Activated CD8-positive, alpha-beta T cell treated with anti-CD3 and anti-CD28 coated beads for 36 hours (primary cell): ENCODE measurements around the gene HRH1. TPM values are rescaled to one million over a fixed set of nuclear protein-coding genes. Genes with fewer than 3 reads are reported as not detected.
"Not testable (repeated sequence)": the region's sequence is repeated elsewhere in the genome, so short reads cannot be mapped to it uniquely, and the experiment has no call there.

Source experiments
- ATAC-seq: fragments of 200-7000 bp; cut with Tn5 transposase; one replicate; pipeline ENCODE4 v1.10.0; 2021; ENCODE audit warnings: mild to moderate bottlenecking, moderate library complexity
- CTCF ChIA-PET: fragments of 350-600 bp; sonication (Branson Sonifier 250); formaldehyde crosslinking; loops from one replicate; lab custom pipeline; 2021; ENCODE audit warnings: antibody characterized with exemption; lab: Charles Lee
- POLR2A ChIA-PET: fragments of 350-600 bp; sonication (Branson Sonifier 250); formaldehyde crosslinking; loops from one replicate; lab custom pipeline; 2021; ENCODE audit warnings: antibody characterized with exemption; lab: Charles Lee
- DNase-seq: peaks from one replicate; pipeline ENCODE4 v3.0.0-alpha.2; 2020
- H3K27ac Mint-ChIP-seq: one replicate; pipeline ENCODE4 v1.8.0; 2021; ENCODE audit warnings: mild to moderate bottlenecking, mixed read lengths
- H3K27me3 Mint-ChIP-seq: one replicate; pipeline ENCODE4 v1.8.0; 2021; ENCODE audit warnings: mixed read lengths
- H3K36me3 Mint-ChIP-seq: one replicate; pipeline ENCODE4 v1.8.0; 2021; ENCODE audit warnings: low read depth, mixed read lengths
- H3K4me1 Mint-ChIP-seq: one replicate; pipeline ENCODE4 v1.8.0; 2021; ENCODE audit warnings: low read depth, mixed read lengths
- H3K4me3 Mint-ChIP-seq: one replicate; pipeline ENCODE4 v1.8.0; 2021; ENCODE audit warnings: mild to moderate bottlenecking, moderate library complexity, mixed read lengths
- H3K9me3 Mint-ChIP-seq: one replicate; pipeline ENCODE4 v1.8.0; 2021; ENCODE audit warnings: mixed read lengths
- CTCF ChIP-seq: fragments of 200-600 bp; IDR thresholded peaks from one replicate; pipeline ENCODE4 v1.8.0; 2022; ENCODE audit warnings: antibody characterized with exemption, mild to moderate bottlenecking
- intact Hi-C: fragments of 100-400 bp; cut with micrococcal nuclease; formaldehyde crosslinking; loops from one replicate; pipeline ENCODE4 v1.10.0; 2022
- total RNA-seq, 2 experiments: library from RNA; stranded (reverse); gene quantifications; one replicate each; pipeline ENCODE4 v1.2.3, GENCODE V29; 2021

Gene HRH1
- total RNA-seq, 2 experiments from 2014 or later = 0.34 to 0.59 TPM

GRCh38 chr3:11165476-11165875 lies 11.2 kb downstream of the HRH1 start:
- no peak for TF ChIP-seq CTCF
- Mint-ChIP-seq H3K27me3 (peaks cover 1% of the 10 kb centered on the region), H3K27ac (no peak overlapping the region), H3K9me3 (no peaks in the 10 kb centered on the region), H3K36me3 (no peaks in the 10 kb centered on the region), H3K4me3 (no peak overlapping the region), H3K4me1 (no peaks in the 10 kb centered on the region)
- intact Hi-C loops = no loop called here
- ATAC-seq = no peak
- DNase-seq = no peak
- CTCF ChIA-PET = no interaction called here
- POLR2A ChIA-PET = no interaction called here

- ATAC-seq = not testable (repeated sequence)
Measured at GRCh38 chr3:11166807-11167400, 12.6 kb downstream of the HRH1 start.

GRCh38 chr3:11167590-11167989 lies 13.3 kb downstream of the HRH1 start:
- H3K4me3 Mint-ChIP-seq = no peak overlapping the region
- H3K27ac Mint-ChIP-seq = no peak overlapping the region
- ChIA-PET CTCF (no interaction called here), POLR2A (no interaction called here)
- no peaks in the 10 kb centered on the region for H3K27me3 Mint-ChIP-seq
- no peak for TF ChIP-seq CTCF
- DNase-seq (no peak), ATAC-seq (no peak)
- intact Hi-C loops = no loop called here
- no peaks in the 10 kb centered on the region for H3K36me3 Mint-ChIP-seq
- H3K4me1 Mint-ChIP-seq = no peaks in the 10 kb centered on the region
- H3K9me3 Mint-ChIP-seq = no peaks in the 10 kb centered on the region

More at GRCh38 chr3:11166807-11167400, 12.6 kb downstream of the HRH1 start:
- H3K9me3 Mint-ChIP-seq, intact Hi-C loops, CTCF ChIA-PET, POLR2A ChIA-PET, H3K27me3 Mint-ChIP-seq, H3K4me3 Mint-ChIP-seq, H3K4me1 Mint-ChIP-seq, H3K27ac Mint-ChIP-seq, H3K36me3 Mint-ChIP-seq, DNase-seq: not testable (repeated sequence)

- no peak for DNase-seq
- no peak for ATAC-seq
- Mint-ChIP-seq H3K27me3 (no peaks in the 10 kb centered on the region), H3K27ac (no peak overlapping the region), H3K9me3 (no peaks in the 10 kb centered on the region), H3K4me1 (no peaks in the 10 kb centered on the region), H3K4me3 (no peak overlapping the region), H3K36me3 (no peaks in the 10 kb centered on the region)
- ChIA-PET POLR2A (no interaction called here), CTCF (no interaction called here)
- intact Hi-C loops = no loop called here
- TF ChIP-seq CTCF = no peak
Measured at GRCh38 chr3:11168406-11168805, 14.1 kb downstream of the HRH1 start.

GRCh38 chr3:11168881-11169805 lies 14.8 kb downstream of the HRH1 start:
- Mint-ChIP-seq H3K4me1 (no peaks in the 10 kb centered on the region), H3K4me3 (no peak overlapping the region), H3K9me3 (no peaks in the 10 kb centered on the region), H3K27ac (no peak overlapping the region), H3K27me3 (peaks cover 2% of the 10 kb centered on the region), H3K36me3 (no peaks in the 10 kb centered on the region)
- no peak for ATAC-seq
- no peak for DNase-seq
- CTCF ChIA-PET = interaction anchor here (1.7 kb wide), 1 partner anchor 12 kb away, joined by 3 read pairs; no protein-coding TSS in a partner anchor
- intact Hi-C loops = no loop called here
- TF ChIP-seq CTCF = no peak
- POLR2A ChIA-PET = no interaction called here
